Measurements from ENCODE around the gene PPARG. TPM values are rescaled to one million over a fixed set of nuclear protein-coding genes. Genes with fewer than 3 reads are reported as not detected.

The PPARG gene
- total RNA-seq, 6 donors from 2014 or later: 39.8 to 93.9 (median 52.7) TPM

DNA sequence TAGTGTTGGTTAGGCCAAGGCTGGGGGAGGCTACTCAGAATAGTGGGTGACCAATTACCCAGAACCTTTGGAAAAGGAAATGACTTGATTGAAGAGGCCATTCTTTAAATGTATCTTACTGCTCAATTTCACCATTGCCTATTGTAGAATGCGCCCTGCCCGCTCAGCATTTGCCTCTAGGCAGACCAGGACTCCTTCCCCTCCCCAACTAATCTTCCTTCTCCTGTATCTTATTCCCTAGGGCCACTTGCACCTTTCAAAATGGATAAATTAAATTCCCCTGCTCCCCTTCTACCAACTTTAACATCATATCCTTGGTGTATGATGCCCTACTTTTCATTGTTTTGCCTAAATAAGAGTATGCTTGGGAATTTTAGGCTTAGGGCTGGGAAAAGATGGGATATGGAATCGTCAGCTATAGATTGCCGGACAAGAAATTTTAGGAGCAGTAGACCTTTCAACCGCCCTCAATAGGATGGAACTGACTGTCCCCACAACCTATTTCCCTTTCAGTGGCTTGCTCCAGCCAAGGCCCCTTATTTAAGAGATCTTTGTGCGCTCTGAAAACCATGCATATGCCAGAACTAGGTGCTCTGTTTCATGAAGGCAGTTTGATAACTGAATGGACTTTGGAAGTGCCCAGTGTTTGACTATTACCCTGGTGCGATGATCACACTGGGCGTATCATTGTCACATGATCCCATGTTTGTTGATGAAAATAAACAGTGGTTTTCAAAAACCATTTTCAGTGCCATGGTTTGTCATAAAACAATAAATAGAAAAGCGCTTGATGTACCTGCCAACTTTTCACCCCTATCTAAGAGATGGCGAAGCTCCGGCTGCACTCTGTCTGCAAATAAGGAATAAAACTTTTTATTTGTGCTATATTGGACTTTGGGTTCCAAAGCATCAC, 121.1 kb downstream of the PPARG start:
- ATAC-seq (ENCODE audit: low FRiP score in 2 of 2) (no peak), DNase-seq (no peak)
- H3K4me3 ChIP-seq: no peak overlapping the region
- no peaks in the 10 kb centered on the region for H3K9me3 ChIP-seq
- H3K27me3 ChIP-seq: no peaks in the 10 kb centered on the region
- WGBS, 2 donors: 96 to 97% methylated on average over 11 of the region's 11 CpGs
- no peak overlapping the region for H3K27ac ChIP-seq
- TF ChIP-seq POLR2A (IDR thresholded peaks at IDR 0.05) (no peak), CTCF (IDR thresholded peaks at IDR 0.05) (no peak), EP300 (IDR thresholded peaks at IDR 0.05) (no peak), POLR2AphosphoS5 (IDR thresholded peaks at IDR 0.05) (no peak)
- H3K36me3 ChIP-seq: no peaks in the 10 kb centered on the region
- H3K4me1 ChIP-seq: peaks cover 0 to 10% (median 3%) of the 10 kb centered on the region in 4 donors

- no peak overlapping the region for H3K4me3 ChIP-seq
- 82 to 87% methylated on average over 1 of the region's 1 CpG for WGBS, 2 donors
- no peaks in the 10 kb centered on the region for H3K36me3 ChIP-seq
- ATAC-seq (ENCODE audit: low FRiP score in 2 of 2) (peak in 1 of 2 donors; percentile 56), DNase-seq (no peak)
- TF ChIP-seq POLR2AphosphoS5 (IDR thresholded peaks at IDR 0.05) (no peak), CTCF (IDR thresholded peaks at IDR 0.05) (no peak), POLR2A (IDR thresholded peaks at IDR 0.05) (no peak)
- H3K9me3 ChIP-seq: no peaks in the 10 kb centered on the region
- no peaks in the 10 kb centered on the region for H3K27me3 ChIP-seq
- peaks cover 0 to 6% (median 0%) of the 10 kb centered on the region in 4 donors for H3K4me1 ChIP-seq
- H3K27ac ChIP-seq: no peak overlapping the region
Measured at GRCh38 chr3:12413721-12414255, 124.9 kb downstream of the PPARG start.

DNA sequence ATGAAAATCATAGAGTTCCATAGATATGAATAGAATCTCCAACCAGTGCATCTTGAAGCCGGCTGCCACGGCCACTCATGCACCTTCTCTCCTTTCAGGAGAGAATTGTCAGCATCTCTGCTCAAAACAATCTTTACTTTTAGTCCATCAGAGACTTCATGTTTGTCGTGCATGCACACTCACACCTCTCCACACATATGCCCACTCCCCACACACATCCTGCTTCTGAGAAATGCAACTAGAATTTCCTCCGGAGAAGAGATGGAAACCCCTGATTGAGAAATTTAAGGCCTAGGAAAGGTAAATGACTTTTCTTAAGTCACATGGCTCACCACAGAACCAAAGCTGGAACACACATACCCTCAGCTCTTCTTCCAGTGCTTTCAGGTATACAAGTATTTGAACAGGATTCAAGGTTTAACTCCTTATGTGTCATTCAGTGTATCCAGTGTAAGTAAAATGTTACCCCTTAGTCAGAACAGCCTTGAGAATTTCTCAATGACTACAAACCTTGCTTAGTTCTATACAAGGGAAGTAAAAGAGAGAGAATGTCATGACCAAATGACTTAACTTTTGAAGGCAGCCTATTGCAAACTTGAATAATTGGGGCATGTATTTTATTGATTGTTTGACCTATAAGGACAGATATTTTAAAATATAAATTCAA, 126.3 kb downstream of the PPARG start:
- no peaks in the 10 kb centered on the region for H3K27me3 ChIP-seq
- 70 to 81% methylated on average over 4 of the region's 4 CpGs for WGBS, 2 donors
- DNase-seq (no peak), ATAC-seq (ENCODE audit: low FRiP score in 2 of 2) (no peak)
- H3K27ac ChIP-seq: no peak overlapping the region
- H3K4me3 ChIP-seq: no peak overlapping the region
- H3K9me3 ChIP-seq: no peaks in the 10 kb centered on the region
- no peaks in the 10 kb centered on the region for H3K36me3 ChIP-seq
- TF ChIP-seq EP300 (IDR thresholded peaks at IDR 0.05): no peak
- no peak for TF ChIP-seq POLR2A (IDR thresholded peaks at IDR 0.05)
- no peak for TF ChIP-seq POLR2AphosphoS5 (IDR thresholded peaks at IDR 0.05)
- no peak for TF ChIP-seq CTCF (IDR thresholded peaks at IDR 0.05)
- H3K4me1 ChIP-seq: peaks cover 0 to 6% (median 0%) of the 10 kb centered on the region in 4 donors

DNA sequence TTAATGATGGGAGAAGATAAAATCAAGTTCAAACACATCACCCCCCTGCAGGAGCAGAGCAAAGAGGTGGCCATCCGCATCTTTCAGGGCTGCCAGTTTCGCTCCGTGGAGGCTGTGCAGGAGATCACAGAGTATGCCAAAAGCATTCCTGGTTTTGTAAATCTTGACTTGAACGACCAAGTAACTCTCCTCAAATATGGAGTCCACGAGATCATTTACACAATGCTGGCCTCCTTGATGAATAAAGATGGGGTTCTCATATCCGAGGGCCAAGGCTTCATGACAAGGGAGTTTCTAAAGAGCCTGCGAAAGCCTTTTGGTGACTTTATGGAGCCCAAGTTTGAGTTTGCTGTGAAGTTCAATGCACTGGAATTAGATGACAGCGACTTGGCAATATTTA, 127.9 kb downstream of the PPARG start:
- TF ChIP-seq POLR2A (IDR thresholded peaks at IDR 0.05) (no peak), POLR2AphosphoS5 (IDR thresholded peaks at IDR 0.05) (no peak), EP300 (IDR thresholded peaks at IDR 0.05) (no peak), CTCF (IDR thresholded peaks at IDR 0.05) (no peak)
- DNase-seq (no peak), ATAC-seq (ENCODE audit: low FRiP score in 2 of 2) (no peak)
- H3K4me3 ChIP-seq: no peak overlapping the region
- WGBS, 2 donors: 88 to 91% methylated on average over 6 to 8 of the region's 8 CpGs
- H3K9me3 ChIP-seq: no peaks in the 10 kb centered on the region
- H3K27me3 ChIP-seq: no peaks in the 10 kb centered on the region
- no peak overlapping the region for H3K27ac ChIP-seq
- H3K4me1 ChIP-seq: peaks cover 0 to 6% (median 0%) of the 10 kb centered on the region in 4 donors
- no peaks in the 10 kb centered on the region for H3K36me3 ChIP-seq

Data from upper lobe of left lung (tissue), 6 donors.